CD1c-positive myeloid dendritic cell (primary cell): ENCODE results near the gene PRKAG2.

Experiments used
- DNase-seq: peaks from one replicate; pipeline ENCODE4 v3.0.0-alpha.2; 2016; ENCODE audit errors: extremely low spot score

The PRKAG2 gene

GRCh38 chr7:151866028-151866427 is 10.9 kb downstream of the PRKAG2 start:
- DNase-seq = no peak

- no peak for DNase-seq
These were observed 11.7 kb downstream of the PRKAG2 start for GRCh38 chr7:151865070-151865670.

- DNase-seq = no peak
These were observed 12.4 kb downstream of the PRKAG2 start for GRCh38 chr7:151864561-151864960.

GRCh38 chr7:151864081-151864480 is 12.8 kb downstream of the PRKAG2 start:
- no peak for DNase-seq

GRCh38 chr7:151863386-151864079 is 13.4 kb downstream of the PRKAG2 start:
- no peak for DNase-seq

GRCh38 chr7:151862606-151863381 is 14.1 kb downstream of the PRKAG2 start:
- DNase-seq = no peak

GRCh38 chr7:151861881-151862280 is 15.0 kb downstream of the PRKAG2 start:
- DNase-seq = no peak

GRCh38 chr7:151860771-151861170 is 16.1 kb downstream of the PRKAG2 start:
- no peak for DNase-seq

- no peak for DNase-seq
These were observed 16.8 kb downstream of the PRKAG2 start for GRCh38 chr7:151859948-151860685.

- no peak for DNase-seq
These were observed 17.6 kb downstream of the PRKAG2 start for GRCh38 chr7:151859111-151859947.

GRCh38 chr7:151858456-151858855 is 18.5 kb downstream of the PRKAG2 start:
- DNase-seq = no peak

- DNase-seq = no peak
These were observed 19.0 kb downstream of the PRKAG2 start for GRCh38 chr7:151857866-151858450.

- no peak for DNase-seq
These were observed 19.5 kb downstream of the PRKAG2 start for GRCh38 chr7:151857412-151857811.

GRCh38 chr7:151856516-151856915 is 20.4 kb downstream of the PRKAG2 start:
- no peak for DNase-seq

- no peak for DNase-seq
These were observed 20.8 kb downstream of the PRKAG2 start for GRCh38 chr7:151856098-151856497.

GRCh38 chr7:151854720-151855071 is 22.2 kb downstream of the PRKAG2 start:
- DNase-seq = no peak

- no peak for DNase-seq
These were observed 22.8 kb downstream of the PRKAG2 start for GRCh38 chr7:151853896-151854719.

- DNase-seq = no peak
These were observed 24.2 kb downstream of the PRKAG2 start for GRCh38 chr7:151852486-151853396.

- peak; percentile 72 for DNase-seq
These were observed 25.1 kb downstream of the PRKAG2 start for GRCh38 chr7:151851782-151852181.
